Progenitor cell of endocrine pancreas (in vitro differentiated cells): ENCODE data around the gene HNRNPAB. TPM values are rescaled to one million over a fixed set of nuclear protein-coding genes. Genes with fewer than 3 reads are reported as not detected.

ENCODE experiments used
- DNase-seq: peaks from one replicate; pipeline ENCODE4 v3.0.0; 2021; ENCODE audit warnings: low spot score; ENCODE audit not compliant: unreplicated experiment
- H3K27ac Mint-ChIP-seq: 2 replicates; pipeline ENCODE4 v1.8.0; 2021; ENCODE audit warnings: mild to moderate bottlenecking, moderate library complexity, mixed read lengths
- H3K27me3 Mint-ChIP-seq: 2 replicates; pipeline ENCODE4 v1.8.0; 2021; ENCODE audit warnings: mixed read lengths
- H3K36me3 Mint-ChIP-seq: 2 replicates; pipeline ENCODE4 v1.8.0; 2022; ENCODE audit warnings: mixed read lengths; ENCODE audit not compliant: insufficient read depth
- H3K4me1 Mint-ChIP-seq: 2 replicates; pipeline ENCODE4 v1.8.0; 2021; ENCODE audit warnings: low read depth, mixed read lengths
- H3K4me3 Mint-ChIP-seq: 2 replicates; pipeline ENCODE4 v1.8.0; 2021; ENCODE audit warnings: low read depth, mild to moderate bottlenecking, moderate library complexity, mixed read lengths
- H3K9me3 Mint-ChIP-seq: 2 replicates; pipeline ENCODE4 v1.8.0; 2021; ENCODE audit warnings: low read depth, mixed read lengths
- CTCF ChIP-seq: fragments of 200-600 bp; sonication (generic); IDR thresholded peaks from one replicate; pipeline ENCODE4 v1.5.0; 2021; ENCODE audit warnings: antibody characterized with exemption, mild to moderate bottlenecking; ENCODE audit not compliant: unreplicated experiment
- total RNA-seq: library from RNA; stranded (reverse); gene quantifications from 2 replicates; pipeline ENCODE4 v1.2.1, GENCODE V29; 2021

Gene HNRNPAB
- total RNA-seq, 1 donor from 2014 or later, result 214 TPM

GRCh38 chr5:178245389-178245788 is 41.1 kb downstream of the HNRNPAB start:
- Mint-ChIP-seq H3K27ac (no peak overlapping the region), H3K36me3 (no peaks in the 10 kb centered on the region), H3K9me3 (no peaks in the 10 kb centered on the region), H3K27me3 (peaks cover 3% of the 10 kb centered on the region), H3K4me3 (no peak overlapping the region), H3K4me1 (no peaks in the 10 kb centered on the region)
- DNase-seq, result no peak
- no peak for TF ChIP-seq CTCF

GRCh38 chr5:178246624-178247279 is 42.4 kb downstream of the HNRNPAB start:
- Mint-ChIP-seq H3K27me3 (peaks cover 3% of the 10 kb centered on the region), H3K27ac (peak overlapping the region; percentile 78), H3K4me1 (no peaks in the 10 kb centered on the region), H3K4me3 (no peak overlapping the region), H3K9me3 (no peaks in the 10 kb centered on the region), H3K36me3 (no peaks in the 10 kb centered on the region)
- DNase-seq, result no peak
- TF ChIP-seq CTCF, result no peak

DNA sequence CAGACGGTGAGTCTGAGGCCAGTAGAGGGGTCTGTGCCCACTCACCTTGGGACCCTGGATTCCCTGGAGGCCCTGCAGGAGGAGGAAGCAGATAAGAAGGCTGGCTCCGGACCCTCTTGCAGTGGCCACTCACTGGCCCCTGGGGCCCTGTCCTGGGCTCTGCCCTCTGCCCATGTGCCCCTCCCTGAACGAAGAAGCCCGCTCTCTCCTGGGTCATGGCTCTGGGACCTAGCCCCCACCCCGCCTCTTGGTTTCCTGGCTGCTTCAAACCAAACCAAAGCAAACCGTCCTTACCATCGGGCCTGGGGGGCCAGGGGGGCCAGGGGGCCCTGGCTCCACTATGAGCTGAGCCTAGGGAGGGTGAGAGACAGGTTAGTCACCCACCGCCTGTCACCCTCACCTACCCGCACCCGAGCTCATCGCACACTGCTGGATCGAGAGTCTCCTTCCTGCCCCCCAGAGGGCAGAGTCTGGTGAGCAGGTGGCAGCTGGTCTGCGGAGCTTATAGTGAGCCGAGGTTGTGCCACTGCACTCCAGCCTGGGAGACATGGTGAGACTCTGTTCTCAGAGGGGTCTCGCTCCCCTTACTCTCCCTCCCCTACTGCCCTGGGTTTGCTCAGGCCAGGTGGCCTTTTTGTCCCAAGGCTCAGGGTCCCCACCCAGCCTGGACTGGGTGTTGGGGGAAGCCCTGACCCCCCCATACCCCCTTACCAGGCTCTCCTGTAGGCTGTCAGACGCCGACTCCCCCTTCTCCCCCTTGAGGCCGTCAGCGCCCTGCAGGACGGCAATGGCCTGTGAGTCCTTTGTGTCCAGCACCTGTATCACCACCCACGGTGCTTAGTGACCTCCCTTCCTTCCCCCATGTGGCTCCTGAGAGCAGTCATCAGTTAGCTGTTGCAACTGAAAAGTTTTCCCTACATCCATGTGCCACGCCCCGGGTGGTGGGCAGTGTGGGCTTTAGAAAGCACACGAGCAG is 43.4 kb downstream of the HNRNPAB start:
- Mint-ChIP-seq H3K36me3 (no peaks in the 10 kb centered on the region), H3K27me3 (peaks cover 3% of the 10 kb centered on the region), H3K9me3 (no peaks in the 10 kb centered on the region), H3K27ac (no peak overlapping the region), H3K4me1 (no peaks in the 10 kb centered on the region), H3K4me3 (no peak overlapping the region)
- DNase-seq, result no peak
- TF ChIP-seq CTCF, result no peak

DNA sequence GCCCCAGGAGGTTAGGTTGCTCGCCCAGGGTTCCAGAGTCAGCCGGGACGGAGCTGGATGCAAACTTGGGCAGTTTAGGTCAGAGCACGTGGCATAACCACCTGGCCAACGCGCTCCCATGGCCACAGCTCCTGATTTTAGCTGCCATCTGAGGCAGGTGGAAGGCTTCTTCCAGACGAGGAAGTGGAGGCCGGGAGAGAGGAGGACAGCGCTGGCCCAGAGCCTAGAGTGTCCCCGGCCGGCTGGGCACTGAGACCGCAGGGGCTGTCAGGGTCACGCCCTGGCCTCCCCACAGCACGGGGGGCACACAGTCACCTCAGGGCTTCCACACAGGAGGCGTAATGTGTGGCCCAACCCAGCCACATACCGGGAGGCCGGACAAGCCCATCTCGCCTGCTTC is 44.4 kb downstream of the HNRNPAB start:
- no peak for DNase-seq
- H3K9me3 Mint-ChIP-seq, result no peaks in the 10 kb centered on the region
- no peaks in the 10 kb centered on the region for H3K36me3 Mint-ChIP-seq
- H3K4me3 Mint-ChIP-seq, result no peak overlapping the region
- peaks cover 3% of the 10 kb centered on the region for H3K27me3 Mint-ChIP-seq
- H3K27ac Mint-ChIP-seq, result no peak overlapping the region
- TF ChIP-seq CTCF, result no peak
- H3K4me1 Mint-ChIP-seq, result no peaks in the 10 kb centered on the region

DNA sequence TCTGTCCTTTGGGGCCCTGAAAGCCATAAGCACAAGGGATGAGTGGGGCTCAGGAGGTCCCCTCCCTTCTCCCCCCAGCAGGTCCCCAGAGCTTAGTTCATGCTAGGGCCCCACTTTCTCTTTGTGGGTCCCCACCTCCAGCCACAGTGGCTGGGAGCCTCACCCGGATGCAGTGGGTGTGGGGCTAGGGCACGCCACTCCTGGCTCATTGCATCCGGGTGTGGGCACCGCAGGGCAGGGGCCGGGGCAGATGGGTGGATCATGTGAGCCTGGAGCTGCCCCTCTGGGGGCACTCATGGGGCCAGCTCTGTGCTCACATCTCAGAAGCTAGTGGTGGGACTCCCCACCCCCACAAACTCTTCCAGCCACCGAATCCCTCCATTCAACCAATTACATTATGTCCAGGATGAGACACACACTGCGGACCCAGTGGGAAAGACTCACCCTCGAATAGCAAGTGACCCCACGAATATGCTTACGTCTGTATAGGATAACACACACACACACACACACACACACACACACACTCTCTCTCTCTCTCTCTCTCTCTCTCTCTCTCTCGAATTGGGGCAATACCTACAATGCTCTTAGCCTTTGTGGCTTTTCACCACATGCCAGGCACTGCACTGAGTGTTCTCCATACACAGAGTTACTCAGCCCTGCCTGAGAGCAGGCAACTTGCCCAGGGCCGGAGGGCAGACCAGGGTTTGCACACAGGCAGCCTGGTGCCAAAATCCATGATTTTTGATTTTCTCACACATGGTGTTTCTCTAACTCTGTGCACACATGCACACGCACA is 45.1 kb downstream of the HNRNPAB start:
- H3K9me3 Mint-ChIP-seq, result no peaks in the 10 kb centered on the region
- TF ChIP-seq CTCF, result no peak
- no peak for DNase-seq
- H3K27ac Mint-ChIP-seq, result no peak overlapping the region
- H3K36me3 Mint-ChIP-seq, result no peaks in the 10 kb centered on the region
- no peaks in the 10 kb centered on the region for H3K4me1 Mint-ChIP-seq
- no peak overlapping the region for H3K4me3 Mint-ChIP-seq
- peaks cover 3% of the 10 kb centered on the region for H3K27me3 Mint-ChIP-seq
